Activated CD4-positive, alpha-beta memory T cell treated with anti-CD3 and anti-CD28 coated beads, Interleukin-2, amount 10 ng/mL, durations not matched to agents 7 days and 5 days (primary cell): ENCODE measurements around the gene SQSTM1. TPM values are rescaled to one million over a fixed set of nuclear protein-coding genes. Genes with fewer than 3 reads are reported as not detected.
"Not testable (repeated sequence)": the region's sequence is repeated elsewhere in the genome, so short reads cannot be mapped to it uniquely, and the experiment has no call there.

Experiments
- CTCF ChIA-PET: fragments of 350-600 bp; sonication (Branson Sonifier 250); formaldehyde crosslinking; loops from one replicate; lab custom pipeline; 2021; ENCODE audit warnings: antibody characterized with exemption, inconsistent platforms; lab: Charles Lee
- POLR2A ChIA-PET: fragments of 350-600 bp; sonication (Branson Sonifier 250); formaldehyde crosslinking; loops from one replicate; lab custom pipeline; 2021; ENCODE audit warnings: antibody characterized with exemption; lab: Charles Lee
- DNase-seq: peaks from one replicate; pipeline ENCODE4 v3.0.0-alpha.2; 2020
- H3K27ac Mint-ChIP-seq: one replicate; pipeline ENCODE4 v1.8.0; 2021; ENCODE audit warnings: mild to moderate bottlenecking, mixed read lengths
- H3K27me3 Mint-ChIP-seq: one replicate; pipeline ENCODE4 v1.8.0; 2021; ENCODE audit warnings: mixed read lengths
- H3K36me3 Mint-ChIP-seq: one replicate; pipeline ENCODE4 v1.8.0; 2021; ENCODE audit warnings: low read depth, mixed read lengths
- H3K4me1 Mint-ChIP-seq: one replicate; pipeline ENCODE4 v1.8.0; 2021; ENCODE audit warnings: mixed read lengths
- H3K4me3 Mint-ChIP-seq: one replicate; pipeline ENCODE4 v1.8.0; 2021; ENCODE audit warnings: mild to moderate bottlenecking, mixed read lengths
- H3K9me3 Mint-ChIP-seq: one replicate; pipeline ENCODE4 v1.8.0; 2021; ENCODE audit warnings: mixed read lengths
- total RNA-seq, 2 experiments: library from RNA; stranded (reverse); gene quantifications; one replicate each; pipeline ENCODE4 v1.2.3, GENCODE V29; 2021

The SQSTM1 gene
- total RNA-seq, 2 experiments from 2014 or later, result 178 to 183 TPM

- no peaks in the 10 kb centered on the region for H3K27me3 Mint-ChIP-seq
- CTCF ChIA-PET, result no interaction called here
- no peak for DNase-seq
- H3K4me3 Mint-ChIP-seq, result no peak overlapping the region
- POLR2A ChIA-PET, result no interaction called here
- no peaks in the 10 kb centered on the region for H3K4me1 Mint-ChIP-seq
- H3K36me3 Mint-ChIP-seq, result peaks cover 14% of the 10 kb centered on the region
- no peak overlapping the region for H3K27ac Mint-ChIP-seq
- H3K9me3 Mint-ChIP-seq, result no peaks in the 10 kb centered on the region
Measured at GRCh38 chr5:179869641-179870402, 49.1 kb downstream of the SQSTM1 start.

- Mint-ChIP-seq H3K9me3 (no peaks in the 10 kb centered on the region), H3K27ac (no peak overlapping the region), H3K4me3 (no peak overlapping the region), H3K36me3 (peaks cover 9% of the 10 kb centered on the region), H3K4me1 (no peaks in the 10 kb centered on the region), H3K27me3 (no peaks in the 10 kb centered on the region)
- ChIA-PET POLR2A (no interaction called here), CTCF (no interaction called here)
- no peak for DNase-seq
Measured at GRCh38 chr5:179870403-179870903, 49.7 kb downstream of the SQSTM1 start.

GRCh38 chr5:179870952-179871351, 50.2 kb downstream of the SQSTM1 start:
- Mint-ChIP-seq H3K9me3 (no peaks in the 10 kb centered on the region), H3K27me3 (no peaks in the 10 kb centered on the region), H3K27ac (no peak overlapping the region), H3K4me1 (no peaks in the 10 kb centered on the region), H3K4me3 (no peak overlapping the region), H3K36me3 (peaks cover 9% of the 10 kb centered on the region)
- ChIA-PET CTCF (no interaction called here), POLR2A (no interaction called here)
- no peak for DNase-seq

DNA sequence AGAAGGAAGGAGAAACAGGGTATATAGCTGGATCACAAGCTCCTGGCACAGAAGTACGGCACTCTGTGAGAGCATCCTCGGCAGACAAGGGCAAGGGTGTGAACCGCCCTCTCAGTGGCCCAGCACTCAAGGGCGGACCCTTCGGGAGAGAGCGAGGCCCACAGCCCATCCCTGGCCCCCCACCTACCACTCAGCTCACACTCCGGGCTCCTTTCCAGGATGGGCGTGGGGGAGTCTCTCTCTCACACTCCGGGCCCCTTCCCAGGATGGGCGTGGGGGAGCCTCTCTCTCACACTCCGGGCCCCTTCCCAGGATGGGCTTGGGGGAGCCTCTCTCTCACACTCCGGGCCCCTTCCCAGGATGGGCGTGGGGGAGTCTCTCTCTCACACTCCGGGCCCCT, 50.8 kb downstream of the SQSTM1 start:
- H3K4me3 Mint-ChIP-seq, DNase-seq, POLR2A ChIA-PET, H3K9me3 Mint-ChIP-seq, H3K27ac Mint-ChIP-seq, H3K4me1 Mint-ChIP-seq, CTCF ChIA-PET, H3K27me3 Mint-ChIP-seq: not testable (repeated sequence)
- H3K36me3 Mint-ChIP-seq, result peaks cover 12% of the 10 kb centered on the region

DNA sequence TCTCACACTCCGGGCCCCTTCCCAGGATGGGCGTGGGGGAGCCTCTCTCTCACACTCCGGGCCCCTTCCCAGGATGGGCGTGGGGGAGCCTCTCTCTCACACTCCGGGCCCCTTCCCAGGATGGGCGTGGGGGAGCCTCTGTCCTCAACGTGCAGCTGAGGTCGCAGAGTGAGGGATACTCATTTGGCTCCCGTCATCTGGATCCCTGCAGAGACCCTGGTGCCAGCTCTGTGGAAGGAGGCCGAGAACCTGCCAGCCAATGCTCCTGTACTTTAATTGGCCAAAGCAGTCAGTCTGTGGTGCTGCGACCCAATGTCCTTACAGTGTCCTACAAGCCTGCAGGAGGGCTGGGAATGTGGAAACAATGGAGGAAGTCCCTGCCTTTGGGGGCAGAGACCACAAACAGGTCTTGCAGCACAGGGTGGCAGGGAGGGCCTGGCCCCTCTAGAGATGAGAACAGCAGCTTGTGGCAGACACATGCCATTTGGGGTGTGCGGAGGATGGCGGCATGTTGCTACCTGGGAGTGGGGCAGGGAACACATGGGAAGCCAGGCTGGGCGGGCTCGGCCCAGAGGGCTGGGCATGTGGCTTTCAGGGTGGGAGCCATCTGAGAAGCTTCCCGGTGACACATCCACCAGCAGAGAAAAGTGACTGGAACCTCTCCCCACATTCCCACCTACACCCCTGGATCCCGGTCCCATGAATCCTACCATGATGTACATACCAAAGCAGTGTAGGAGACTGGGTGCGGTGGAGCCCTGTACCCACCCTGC, 51.5 kb downstream of the SQSTM1 start:
- H3K4me1 Mint-ChIP-seq, result no peaks in the 10 kb centered on the region
- CTCF ChIA-PET, result no interaction called here

GRCh38 chr5:179872828-179873575, 52.3 kb downstream of the SQSTM1 start:
- Mint-ChIP-seq H3K4me1 (no peaks in the 10 kb centered on the region), H3K36me3 (peaks cover 14% of the 10 kb centered on the region), H3K27me3 (no peaks in the 10 kb centered on the region), H3K4me3 (no peak overlapping the region), H3K9me3 (no peaks in the 10 kb centered on the region), H3K27ac (no peak overlapping the region)
- DNase-seq, result no peak
- CTCF ChIA-PET, result no interaction called here
- POLR2A ChIA-PET, result no interaction called here

More for the DNA sequence above, 51.5 kb downstream of the SQSTM1 start:
- Mint-ChIP-seq H3K36me3 (peaks cover 12% of the 10 kb centered on the region), H3K9me3 (no peaks in the 10 kb centered on the region), H3K27me3 (no peaks in the 10 kb centered on the region), H3K27ac (no peak overlapping the region), H3K4me3 (no peak overlapping the region)
- POLR2A ChIA-PET, result no interaction called here
- DNase-seq, result no peak

DNA sequence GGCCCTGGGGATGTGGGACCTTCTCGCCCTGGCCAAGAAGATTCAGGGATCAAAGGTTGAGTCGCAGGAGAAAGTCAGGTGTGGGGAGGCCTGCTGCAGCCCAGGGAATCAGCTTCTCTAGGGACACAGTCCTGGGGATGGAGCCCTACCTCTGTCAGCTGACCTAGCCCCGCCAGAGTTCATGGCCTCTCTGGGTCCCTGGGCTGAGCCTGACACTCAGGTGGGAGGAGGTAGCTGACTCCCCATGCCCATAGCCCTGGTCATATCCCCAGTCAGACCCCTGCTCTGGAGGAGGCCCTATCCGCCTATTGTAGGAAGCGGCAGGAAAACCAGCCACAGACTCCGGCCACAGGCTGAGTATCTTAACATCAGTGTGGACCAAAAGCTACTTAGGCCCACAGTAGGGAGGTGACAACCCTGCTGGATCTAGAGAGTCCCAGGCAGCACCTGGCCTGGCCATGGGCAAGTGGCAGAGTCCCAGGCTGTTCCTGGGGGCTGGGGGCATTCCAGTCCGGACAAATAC, 52.9 kb downstream of the SQSTM1 start:
- Mint-ChIP-seq H3K27ac (no peak overlapping the region), H3K4me3 (no peak overlapping the region), H3K4me1 (no peaks in the 10 kb centered on the region), H3K36me3 (peaks cover 14% of the 10 kb centered on the region), H3K27me3 (no peaks in the 10 kb centered on the region), H3K9me3 (no peaks in the 10 kb centered on the region)
- no peak for DNase-seq
- CTCF ChIA-PET, result no interaction called here
- POLR2A ChIA-PET, result interaction anchor here (0.9 kb wide), 1 partner anchor 10 kb away, joined by 3 read pairs; no protein-coding TSS in a partner anchor

GRCh38 chr5:179874136-179874535, 53.4 kb downstream of the SQSTM1 start:
- CTCF ChIA-PET, result no interaction called here

GRCh38 chr5:179874536-179875292, 54.0 kb downstream of the SQSTM1 start:
- H3K27me3 Mint-ChIP-seq, result no peaks in the 10 kb centered on the region
- H3K4me3 Mint-ChIP-seq, result no peak overlapping the region
- ChIA-PET POLR2A (interaction anchor here (0.9 kb wide), 2 partner anchors 9 to 53 kb away, joined by 3 read pairs; no protein-coding TSS in a partner anchor), CTCF (interaction anchor here (0.5 kb wide), 1 partner anchor 179 kb away, joined by 3 read pairs; no protein-coding TSS in a partner anchor)
- no peaks in the 10 kb centered on the region for H3K9me3 Mint-ChIP-seq
- peaks cover 14% of the 10 kb centered on the region for H3K36me3 Mint-ChIP-seq
- H3K27ac Mint-ChIP-seq, result no peak overlapping the region
- no peak for DNase-seq
- no peaks in the 10 kb centered on the region for H3K4me1 Mint-ChIP-seq

More at GRCh38 chr5:179874136-179874535, 53.4 kb downstream of the SQSTM1 start:
- no peak overlapping the region for H3K4me3 Mint-ChIP-seq
- H3K36me3 Mint-ChIP-seq, result peaks cover 14% of the 10 kb centered on the region
- no peak for DNase-seq
- no peaks in the 10 kb centered on the region for H3K9me3 Mint-ChIP-seq
- POLR2A ChIA-PET, result interaction anchor here (0.9 kb wide), 1 partner anchor 9 kb away, joined by 3 read pairs; no protein-coding TSS in a partner anchor
- no peaks in the 10 kb centered on the region for H3K4me1 Mint-ChIP-seq
- no peak overlapping the region for H3K27ac Mint-ChIP-seq
- H3K27me3 Mint-ChIP-seq, result no peaks in the 10 kb centered on the region

DNA sequence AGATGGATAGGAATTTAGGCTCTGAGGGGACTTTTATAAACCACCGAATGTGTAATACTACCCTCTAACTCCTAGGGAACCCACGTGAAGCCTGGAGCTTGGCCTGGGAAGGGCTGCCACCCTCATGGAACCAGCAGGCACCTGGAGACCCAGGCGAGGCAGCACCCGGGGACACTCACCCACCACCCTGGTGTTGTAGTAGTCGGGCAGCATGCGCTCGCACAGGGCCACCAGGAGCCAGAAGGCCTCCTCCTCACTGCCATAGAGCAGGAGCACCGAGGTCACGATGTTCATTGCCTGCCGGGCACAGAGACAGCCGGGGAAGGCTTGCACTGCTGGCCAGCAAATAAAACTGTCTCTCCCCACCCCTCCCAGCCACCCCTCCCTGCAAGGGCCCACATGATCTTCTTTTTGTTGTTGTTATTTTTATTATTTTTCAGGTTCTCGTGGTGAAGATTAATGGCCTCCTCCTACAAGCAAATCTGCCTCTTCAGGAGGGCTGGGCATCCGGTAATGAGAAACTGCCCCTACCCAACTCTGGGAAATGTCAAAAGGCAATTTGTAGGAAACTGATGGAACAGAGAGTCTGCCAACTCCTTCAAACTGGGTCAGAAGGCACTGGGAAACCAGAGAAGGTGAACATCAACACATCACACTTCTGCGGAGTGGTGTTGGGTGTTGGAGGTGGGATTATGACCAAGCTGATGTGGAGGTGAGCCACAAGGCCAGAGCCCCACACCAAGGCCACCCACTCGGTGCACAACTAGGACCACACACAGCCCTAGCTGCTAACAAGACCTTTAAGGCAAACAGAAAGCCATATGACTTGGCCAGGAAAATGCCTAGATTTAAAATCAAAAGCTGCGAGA, 55.3 kb downstream of the SQSTM1 start:
- POLR2A ChIA-PET, result no interaction called here
- CTCF ChIA-PET, result no interaction called here
- no peak overlapping the region for H3K4me3 Mint-ChIP-seq

DNA sequence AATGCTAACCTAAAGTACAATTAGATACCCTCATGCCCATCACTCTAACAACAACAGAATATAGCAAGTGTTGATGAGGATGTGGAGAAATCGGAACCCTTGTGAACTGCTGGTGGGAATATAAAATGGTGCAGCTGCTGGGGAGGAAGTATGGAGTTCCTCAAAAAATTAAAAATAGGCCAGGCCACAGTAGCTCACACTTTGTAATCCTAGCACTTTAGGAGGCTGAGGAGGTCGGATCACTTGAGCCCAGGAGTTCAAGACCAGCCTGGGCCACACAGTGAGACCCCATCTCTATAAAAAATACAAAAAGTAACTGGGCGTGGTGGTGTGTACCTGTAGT, 55.9 kb downstream of the SQSTM1 start:
- Mint-ChIP-seq H3K36me3 (peaks cover 9% of the 10 kb centered on the region), H3K27ac (no peak overlapping the region), H3K4me3 (no peak overlapping the region), H3K4me1 (no peaks in the 10 kb centered on the region), H3K9me3 (no peaks in the 10 kb centered on the region), H3K27me3 (no peaks in the 10 kb centered on the region)
- ChIA-PET CTCF (no interaction called here), POLR2A (no interaction called here)
- no peak for DNase-seq

More for the DNA sequence above, 55.3 kb downstream of the SQSTM1 start:
- Mint-ChIP-seq H3K9me3 (no peaks in the 10 kb centered on the region), H3K27me3 (no peaks in the 10 kb centered on the region), H3K27ac (no peak overlapping the region), H3K4me1 (no peaks in the 10 kb centered on the region), H3K36me3 (peaks cover 10% of the 10 kb centered on the region)
- DNase-seq, result no peak
